ENCODE results near the gene TBC1D17. TPM values are rescaled to one million over a fixed set of nuclear protein-coding genes. Genes with fewer than 3 reads are reported as not detected.
"Not testable (repeated sequence)": the region's sequence is repeated elsewhere in the genome, so short reads cannot be mapped to it uniquely, and the experiment has no call there.

The TBC1D17 gene
- total RNA-seq, 1 donor from 2014 or later, result 8.3 TPM

DNA sequence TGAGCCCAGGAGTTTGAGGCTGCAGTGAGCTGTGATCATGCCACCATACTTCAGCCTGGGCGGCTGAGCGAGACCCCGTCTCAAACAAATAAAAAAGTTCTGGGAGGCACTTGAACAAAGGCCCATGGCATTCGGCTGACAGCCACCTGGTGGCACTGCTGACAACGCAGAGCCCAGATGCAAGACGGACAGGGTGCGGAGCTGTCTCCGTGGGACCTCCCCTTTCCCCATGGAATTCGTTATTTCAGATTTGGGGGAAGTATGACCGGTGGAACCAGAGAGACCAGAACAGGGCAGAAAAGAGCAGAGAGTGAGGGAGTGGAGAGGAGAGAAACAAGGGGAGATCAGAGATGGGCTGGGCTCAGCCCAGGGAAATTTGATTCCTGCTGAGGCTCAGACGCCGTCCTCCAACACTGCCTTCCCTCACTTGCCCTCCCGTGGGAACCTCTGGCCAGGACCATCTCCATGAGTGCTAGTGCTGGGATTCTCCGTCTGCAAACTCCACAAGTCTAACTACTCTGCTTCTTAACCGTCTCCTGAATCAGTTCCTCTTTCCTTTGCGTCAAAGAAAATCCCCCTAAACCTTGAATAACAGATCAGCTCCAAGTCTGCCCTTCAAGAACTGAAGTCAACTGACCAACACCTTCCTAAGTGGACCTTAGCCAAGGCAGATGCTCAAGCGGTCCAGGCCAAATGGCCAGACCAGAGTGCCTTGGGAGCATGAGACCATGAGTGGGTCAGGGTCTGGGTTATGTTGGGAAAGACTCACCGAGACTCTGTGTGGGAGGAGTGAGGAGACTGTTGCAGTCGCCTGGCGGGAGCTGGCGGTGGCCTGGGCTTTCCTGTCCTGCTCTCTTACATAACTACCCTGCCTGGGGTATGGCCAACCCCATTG is 39.6 kb downstream of the TBC1D17 start:
- peak in 1 of 2 donors; percentile 14 for DNase-seq (ENCODE audit: low read depth in 2 of 2)

- DNase-seq (ENCODE audit: low read depth in 2 of 2), result no peak
These were observed 40.6 kb downstream of the TBC1D17 start for GRCh38 chr19:49918089-49918488.

- DNase-seq (ENCODE audit: low read depth in 2 of 2), result no peak
These were observed 43.3 kb downstream of the TBC1D17 start for GRCh38 chr19:49920624-49921363.

- no peak for DNase-seq (ENCODE audit: low read depth in 2 of 2)
These were observed 44.6 kb downstream of the TBC1D17 start for GRCh38 chr19:49921871-49922795.

GRCh38 chr19:49923055-49924003 is 45.8 kb downstream of the TBC1D17 start:
- no peak for DNase-seq (ENCODE audit: low read depth in 2 of 2)

DNA sequence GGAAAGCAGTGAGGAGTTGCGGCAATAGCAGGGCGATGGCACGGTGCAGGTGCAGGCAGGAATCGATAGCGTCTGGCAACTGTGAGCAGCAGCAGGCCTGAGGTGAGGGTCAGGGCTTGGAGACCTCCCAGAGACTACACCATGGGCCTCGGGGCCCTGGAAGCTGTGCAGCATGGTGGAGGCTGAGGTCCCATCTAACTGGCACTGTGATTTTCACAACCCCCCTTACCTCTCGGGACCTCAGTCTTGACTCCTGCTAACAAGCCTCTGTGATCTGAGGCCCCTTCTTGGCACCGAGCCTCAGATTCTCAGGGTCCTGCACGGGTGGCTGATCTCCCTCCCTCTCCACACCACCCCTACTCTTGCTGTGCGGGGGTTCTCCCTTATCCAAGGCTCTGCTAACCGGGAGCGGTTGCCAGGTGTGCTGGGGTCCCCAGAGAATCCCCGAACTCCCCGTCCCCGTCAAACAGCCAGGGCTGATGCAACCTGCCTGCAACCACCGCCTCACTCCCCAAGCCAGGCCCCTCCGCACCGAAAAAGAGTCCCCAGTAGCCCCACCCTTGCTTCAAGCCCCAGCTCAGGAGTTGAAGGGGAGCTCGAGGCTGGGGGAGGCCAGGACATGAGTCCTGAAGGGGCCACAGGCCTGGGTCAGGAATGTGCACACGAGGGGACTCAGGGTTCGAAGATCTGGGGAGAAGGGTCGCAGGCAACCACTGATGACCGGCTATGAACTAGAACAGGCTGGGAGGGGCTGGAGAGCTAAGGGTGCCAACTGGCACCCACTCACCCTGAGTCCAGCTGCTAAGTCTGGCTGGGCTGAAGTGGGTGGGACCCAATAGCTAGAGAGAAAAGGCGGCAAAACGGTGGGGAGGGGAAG is 46.7 kb downstream of the TBC1D17 start:
- no peak for DNase-seq (ENCODE audit: low read depth in 2 of 2)

DNA sequence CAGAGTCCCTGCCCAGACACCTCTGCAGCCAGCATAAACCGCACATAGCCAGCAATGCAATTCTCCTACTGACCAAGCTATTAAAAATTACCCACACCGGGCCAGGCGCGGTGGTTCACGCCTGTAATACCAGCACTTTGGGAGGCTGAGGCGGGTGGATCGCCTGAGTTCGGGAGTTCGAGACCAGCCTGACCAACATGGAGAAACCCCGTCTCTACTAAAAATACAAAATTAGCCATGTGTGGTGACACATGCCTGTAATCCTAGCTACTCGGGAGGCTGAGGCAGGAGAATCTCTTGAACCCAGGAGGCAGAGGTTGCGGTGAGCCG is 47.3 kb downstream of the TBC1D17 start:
- not testable (repeated sequence) for DNase-seq (ENCODE audit: low read depth in 2 of 2)

- DNase-seq (ENCODE audit: low read depth in 2 of 2), result no peak
These were observed 48.0 kb downstream of the TBC1D17 start for GRCh38 chr19:49925486-49925885.

GRCh38 chr19:49926515-49926914 is 49.0 kb downstream of the TBC1D17 start:
- no peak for DNase-seq (ENCODE audit: low read depth in 2 of 2)

GRCh38 chr19:49927526-49928264 is 50.2 kb downstream of the TBC1D17 start:
- no peak for DNase-seq (ENCODE audit: low read depth in 2 of 2)

DNA sequence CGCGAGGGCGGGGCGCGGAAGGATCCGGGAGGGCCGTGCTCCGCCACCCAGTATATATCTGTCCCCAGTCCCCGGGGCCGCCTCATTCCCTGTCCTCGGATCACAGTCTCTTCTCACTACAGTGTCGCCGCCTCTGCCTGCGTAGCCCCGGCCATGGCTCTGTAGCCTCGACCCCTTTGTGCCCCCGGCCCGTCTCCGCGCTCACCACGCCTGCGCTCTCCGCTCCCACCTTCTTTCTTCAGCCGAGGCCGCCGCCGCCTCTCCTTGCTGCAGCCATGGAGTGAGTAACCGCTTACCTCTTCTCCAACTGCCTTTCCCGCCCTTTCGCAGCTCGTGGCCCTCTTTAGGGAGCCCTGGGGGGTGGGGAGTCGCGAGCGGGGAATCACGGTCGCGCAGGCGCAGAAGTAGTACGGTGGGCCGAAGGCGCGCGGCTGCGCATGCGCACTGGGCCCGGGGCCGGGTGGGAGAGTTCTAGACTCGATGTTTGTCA is 51.7 kb downstream of the TBC1D17 start, which contains the start of the genes ATF5 and NUP62:
Gene ATF5, plus strand, starts transcription at position 85 of the 490 bp plus-strand sequence. CDS start 1,646 bp downstream, outside the sequence.
Gene NUP62, minus strand, starts transcription at position 384 of the 490 bp plus-strand sequence. CDS start 19,697 bp downstream, outside the sequence.
- peak; percentile 83 to 89 for DNase-seq (ENCODE audit: low read depth in 2 of 2)

GRCh38 chr19:49929611-49930482 is 52.3 kb downstream of the TBC1D17 start:
- peak; percentile 99 to 100 for DNase-seq (ENCODE audit: low read depth in 2 of 2)

DNA sequence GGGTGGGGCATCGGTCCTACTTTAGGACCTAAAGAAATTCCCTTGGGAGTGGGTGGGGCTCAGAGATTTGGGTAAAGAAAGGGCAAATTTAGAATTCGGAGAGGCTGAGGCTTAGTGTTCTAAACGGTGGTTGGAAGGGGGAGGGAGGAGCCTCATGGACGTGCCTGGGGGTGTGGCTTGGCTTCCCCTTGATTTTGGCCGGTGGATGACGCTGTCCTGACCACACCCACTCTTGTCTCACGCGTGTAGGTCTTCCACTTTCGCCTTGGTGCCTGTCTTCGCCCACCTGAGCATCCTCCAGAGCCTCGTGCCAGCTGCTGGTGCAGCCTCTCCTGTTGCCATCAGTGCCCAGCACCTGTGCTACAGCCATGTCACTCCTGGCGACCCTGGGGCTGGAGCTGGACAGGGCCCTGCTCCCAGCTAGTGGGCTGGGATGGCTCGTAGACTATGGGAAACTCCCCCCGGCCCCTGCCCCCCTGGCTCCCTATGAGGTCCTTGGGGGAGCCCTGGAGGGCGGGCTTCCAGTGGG is 53.0 kb downstream of the TBC1D17 start:
- peak; percentile 26 to 58 for DNase-seq (ENCODE audit: low read depth in 2 of 2)

DNA sequence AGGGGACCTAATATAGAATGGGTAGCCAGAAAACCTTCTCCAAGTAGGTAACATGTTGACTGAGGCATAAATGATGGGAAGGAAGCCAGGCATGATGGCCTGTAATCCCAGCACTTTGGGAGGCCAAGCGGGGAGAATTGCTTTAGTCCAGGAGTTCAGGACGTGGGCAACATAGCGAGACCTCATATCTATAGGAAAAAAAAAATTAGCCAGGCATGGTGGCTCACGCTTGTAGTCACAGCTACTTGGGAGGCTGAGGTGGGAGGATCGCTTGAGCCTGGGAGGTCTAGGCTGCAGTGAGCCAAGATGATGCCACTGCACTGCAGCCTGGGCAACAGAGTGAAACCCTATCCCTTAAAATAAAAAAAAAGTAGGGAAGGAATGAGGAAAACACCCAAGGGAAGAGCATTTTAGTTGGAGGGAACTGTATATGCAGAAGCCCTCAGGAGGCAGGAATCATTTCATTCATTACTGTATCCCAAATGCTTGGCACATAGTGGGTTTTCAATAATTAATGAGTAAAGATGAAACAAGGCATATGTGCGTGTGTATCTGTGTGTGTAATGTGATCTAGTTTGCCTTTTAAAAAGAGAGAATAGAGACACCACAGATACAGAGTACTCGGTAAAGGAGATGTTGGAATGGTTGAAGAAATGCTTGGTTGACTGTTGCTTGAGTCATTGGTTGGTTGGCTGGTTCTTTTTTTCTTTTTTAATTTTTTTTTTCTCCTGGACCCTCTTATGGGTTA is 54.0 kb downstream of the TBC1D17 start:
- DNase-seq (ENCODE audit: low read depth in 2 of 2), result no peak

GRCh38 chr19:49932041-49932451 is 54.5 kb downstream of the TBC1D17 start:
- DNase-seq (ENCODE audit: low read depth in 2 of 2), result no peak

DNA sequence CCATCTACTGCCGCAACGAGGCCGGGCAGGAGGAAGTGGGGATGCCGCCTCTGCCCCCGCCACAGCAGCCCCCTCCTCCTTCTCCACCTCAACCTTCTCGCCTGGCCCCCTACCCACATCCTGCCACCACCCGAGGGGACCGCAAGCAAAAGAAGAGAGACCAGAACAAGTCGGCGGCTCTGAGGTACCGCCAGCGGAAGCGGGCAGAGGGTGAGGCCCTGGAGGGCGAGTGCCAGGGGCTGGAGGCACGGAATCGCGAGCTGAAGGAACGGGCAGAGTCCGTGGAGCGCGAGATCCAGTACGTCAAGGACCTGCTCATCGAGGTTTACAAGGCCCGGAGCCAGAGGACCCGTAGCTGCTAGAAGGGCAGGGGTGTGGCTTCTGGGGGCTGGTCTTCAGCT is 55.2 kb downstream of the TBC1D17 start:
- no peak for DNase-seq (ENCODE audit: low read depth in 2 of 2)

Measured in lung microvascular endothelial cell (primary cell).